Measurements from ENCODE around the gene RBFOX2. TPM values are rescaled to one million over a fixed set of nuclear protein-coding genes. Genes with fewer than 3 reads are reported as not detected.

Gene RBFOX2
- total and polyA plus RNA-seq, 4 donors = 14.2 to 53.6 (median 25.6) TPM

DNA sequence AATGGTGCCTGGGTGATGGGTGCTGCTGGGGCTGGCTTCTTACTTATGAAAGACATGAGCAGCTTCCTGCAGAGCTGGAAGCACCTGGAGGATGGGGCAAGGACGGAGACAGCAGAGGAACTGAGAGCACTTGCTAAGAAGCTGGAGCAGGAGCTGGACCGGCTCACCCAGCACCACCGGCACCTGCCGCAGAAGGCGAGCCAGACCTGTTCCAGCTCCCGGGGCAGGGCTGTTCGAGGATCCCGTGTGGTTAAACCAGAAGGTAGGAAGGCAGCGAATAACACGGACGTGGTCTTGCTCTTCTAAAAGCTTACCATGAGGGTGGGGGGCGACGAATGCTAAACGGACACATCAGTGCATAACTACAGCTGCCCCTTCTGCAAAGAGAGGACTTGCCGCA is 301.7 kb downstream of the RBFOX2 start:
- no peaks in the 10 kb centered on the region for H3K36me3 ChIP-seq (ENCODE audit: control insufficient read depth in 4 of 4, insufficient read depth in 3 of 4, low read depth in 1 of 4, low read length in 3 of 4)
- no peak overlapping the region for H3K27ac ChIP-seq (ENCODE audit: low read depth in 1 of 2, low read length in 2 of 2)
- H3K4me1 ChIP-seq (ENCODE audit: control insufficient read depth in 4 of 4, insufficient read depth in 4 of 4, low read length in 3 of 4) = no peaks in the 10 kb centered on the region
- DNase-seq (ENCODE audit: low spot score) = no peak
- no peaks in the 10 kb centered on the region for H3K27me3 ChIP-seq (ENCODE audit: control insufficient read depth in 4 of 4, insufficient read depth in 4 of 4, low read length in 3 of 4)
- whole genome bisulfite sequencing = 89% methylated on average over 15 of the region's 15 CpGs
- H3K9ac ChIP-seq (ENCODE audit: low read depth in 1 of 2, low read length in 2 of 2) = no peak overlapping the region
- H3K4me3 ChIP-seq (ENCODE audit: low read depth in 1 of 3, low read length in 3 of 3) = no peak overlapping the region
- TF ChIP-seq FOXA2 (IDR thresholded peaks at IDR 0.05) (no peak), HNF4G (IDR thresholded peaks at IDR 0.05) (no peak), RXRA (IDR thresholded peaks at IDR 0.05) (no peak), NR2F2 (IDR thresholded peaks at IDR 0.05) (no peak), SP1 (IDR thresholded peaks at IDR 0.05) (no peak), JUND (IDR thresholded peaks at IDR 0.05) (no peak), YY1 (IDR thresholded peaks at IDR 0.05) (no peak), RAD21 (IDR thresholded peaks at IDR 0.05) (no peak), HNF4A (conservative IDR thresholded peaks at IDR 0.05) (no peak), GABPA (IDR thresholded peaks at IDR 0.05 in 1 of 2, conservative IDR thresholded peaks at IDR 0.05 in 1 of 2) (no peak)
- TF ChIP-seq, protein P1, sequence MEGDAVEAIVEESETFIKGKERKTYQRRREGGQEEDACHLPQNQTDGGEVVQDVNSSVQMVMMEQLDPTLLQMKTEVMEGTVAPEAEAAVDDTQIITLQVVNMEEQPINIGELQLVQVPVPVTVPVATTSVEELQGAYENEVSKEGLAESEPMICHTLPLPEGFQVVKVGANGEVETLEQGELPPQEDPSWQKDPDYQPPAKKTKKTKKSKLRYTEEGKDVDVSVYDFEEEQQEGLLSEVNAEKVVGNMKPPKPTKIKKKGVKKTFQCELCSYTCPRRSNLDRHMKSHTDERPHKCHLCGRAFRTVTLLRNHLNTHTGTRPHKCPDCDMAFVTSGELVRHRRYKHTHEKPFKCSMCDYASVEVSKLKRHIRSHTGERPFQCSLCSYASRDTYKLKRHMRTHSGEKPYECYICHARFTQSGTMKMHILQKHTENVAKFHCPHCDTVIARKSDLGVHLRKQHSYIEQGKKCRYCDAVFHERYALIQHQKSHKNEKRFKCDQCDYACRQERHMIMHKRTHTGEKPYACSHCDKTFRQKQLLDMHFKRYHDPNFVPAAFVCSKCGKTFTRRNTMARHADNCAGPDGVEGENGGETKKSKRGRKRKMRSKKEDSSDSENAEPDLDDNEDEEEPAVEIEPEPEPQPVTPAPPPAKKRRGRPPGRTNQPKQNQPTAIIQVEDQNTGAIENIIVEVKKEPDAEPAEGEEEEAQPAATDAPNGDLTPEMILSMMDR (IDR thresholded peaks at IDR 0.05; ENCODE audit: low read depth, low read length, missing input control) = no peak
- TF ChIP-seq, protein P2, sequence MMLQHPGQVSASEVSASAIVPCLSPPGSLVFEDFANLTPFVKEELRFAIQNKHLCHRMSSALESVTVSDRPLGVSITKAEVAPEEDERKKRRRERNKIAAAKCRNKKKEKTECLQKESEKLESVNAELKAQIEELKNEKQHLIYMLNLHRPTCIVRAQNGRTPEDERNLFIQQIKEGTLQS (IDR thresholded peaks at IDR 0.05) = no peak
- TF ChIP-seq, protein P3, sequence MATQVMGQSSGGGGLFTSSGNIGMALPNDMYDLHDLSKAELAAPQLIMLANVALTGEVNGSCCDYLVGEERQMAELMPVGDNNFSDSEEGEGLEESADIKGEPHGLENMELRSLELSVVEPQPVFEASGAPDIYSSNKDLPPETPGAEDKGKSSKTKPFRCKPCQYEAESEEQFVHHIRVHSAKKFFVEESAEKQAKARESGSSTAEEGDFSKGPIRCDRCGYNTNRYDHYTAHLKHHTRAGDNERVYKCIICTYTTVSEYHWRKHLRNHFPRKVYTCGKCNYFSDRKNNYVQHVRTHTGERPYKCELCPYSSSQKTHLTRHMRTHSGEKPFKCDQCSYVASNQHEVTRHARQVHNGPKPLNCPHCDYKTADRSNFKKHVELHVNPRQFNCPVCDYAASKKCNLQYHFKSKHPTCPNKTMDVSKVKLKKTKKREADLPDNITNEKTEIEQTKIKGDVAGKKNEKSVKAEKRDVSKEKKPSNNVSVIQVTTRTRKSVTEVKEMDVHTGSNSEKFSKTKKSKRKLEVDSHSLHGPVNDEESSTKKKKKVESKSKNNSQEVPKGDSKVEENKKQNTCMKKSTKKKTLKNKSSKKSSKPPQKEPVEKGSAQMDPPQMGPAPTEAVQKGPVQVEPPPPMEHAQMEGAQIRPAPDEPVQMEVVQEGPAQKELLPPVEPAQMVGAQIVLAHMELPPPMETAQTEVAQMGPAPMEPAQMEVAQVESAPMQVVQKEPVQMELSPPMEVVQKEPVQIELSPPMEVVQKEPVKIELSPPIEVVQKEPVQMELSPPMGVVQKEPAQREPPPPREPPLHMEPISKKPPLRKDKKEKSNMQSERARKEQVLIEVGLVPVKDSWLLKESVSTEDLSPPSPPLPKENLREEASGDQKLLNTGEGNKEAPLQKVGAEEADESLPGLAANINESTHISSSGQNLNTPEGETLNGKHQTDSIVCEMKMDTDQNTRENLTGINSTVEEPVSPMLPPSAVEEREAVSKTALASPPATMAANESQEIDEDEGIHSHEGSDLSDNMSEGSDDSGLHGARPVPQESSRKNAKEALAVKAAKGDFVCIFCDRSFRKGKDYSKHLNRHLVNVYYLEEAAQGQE (IDR thresholded peaks at IDR 0.05) = no peak
- H3K9me3 ChIP-seq (ENCODE audit: control insufficient read depth in 4 of 4, low read length in 3 of 4) = no peaks in the 10 kb centered on the region

DNA sequence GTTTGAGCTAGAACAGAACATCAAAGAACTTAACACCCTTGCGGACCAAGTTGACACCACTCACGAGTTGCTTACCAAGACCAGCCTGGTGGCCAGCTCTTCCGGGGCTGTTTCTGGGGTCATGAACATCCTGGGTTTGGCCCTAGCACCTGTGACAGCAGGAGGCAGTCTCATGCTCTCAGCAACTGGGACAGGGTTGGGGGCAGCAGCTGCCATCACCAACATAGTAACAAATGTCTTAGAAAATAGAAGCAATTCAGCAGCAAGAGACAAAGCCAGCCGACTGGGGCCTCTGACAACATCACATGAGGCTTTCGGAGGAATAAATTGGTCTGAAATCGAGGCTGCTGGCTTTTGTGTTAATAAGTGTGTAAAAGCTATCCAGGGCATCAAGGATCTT is 302.2 kb downstream of the RBFOX2 start:
- DNase-seq (ENCODE audit: low spot score) = no peak
- no peak overlapping the region for H3K4me3 ChIP-seq (ENCODE audit: low read depth in 1 of 3, low read length in 3 of 3)
- no peaks in the 10 kb centered on the region for H3K36me3 ChIP-seq (ENCODE audit: control insufficient read depth in 4 of 4, insufficient read depth in 3 of 4, low read depth in 1 of 4, low read length in 3 of 4)
- 91% methylated on average over 6 of the region's 6 CpGs for WGBS
- H3K9ac ChIP-seq (ENCODE audit: low read depth in 1 of 2, low read length in 2 of 2) = no peak overlapping the region
- no peaks in the 10 kb centered on the region for H3K9me3 ChIP-seq (ENCODE audit: control insufficient read depth in 4 of 4, low read length in 3 of 4)
- TF ChIP-seq, protein P4, sequence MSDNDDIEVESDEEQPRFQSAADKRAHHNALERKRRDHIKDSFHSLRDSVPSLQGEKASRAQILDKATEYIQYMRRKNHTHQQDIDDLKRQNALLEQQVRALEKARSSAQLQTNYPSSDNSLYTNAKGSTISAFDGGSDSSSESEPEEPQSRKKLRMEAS (IDR thresholded peaks at IDR 0.05) = no peak
- TF ChIP-seq HNF4G (IDR thresholded peaks at IDR 0.05) = no peak
- no peak for TF ChIP-seq RAD21 (IDR thresholded peaks at IDR 0.05)
- TF ChIP-seq, protein P1 (IDR thresholded peaks at IDR 0.05; ENCODE audit: low read depth, low read length, missing input control) = no peak
- no peak for TF ChIP-seq TAF1 (conservative IDR thresholded peaks at IDR 0.05)
- TF ChIP-seq FOXA2 (IDR thresholded peaks at IDR 0.05) = no peak
- TF ChIP-seq, protein P5, sequence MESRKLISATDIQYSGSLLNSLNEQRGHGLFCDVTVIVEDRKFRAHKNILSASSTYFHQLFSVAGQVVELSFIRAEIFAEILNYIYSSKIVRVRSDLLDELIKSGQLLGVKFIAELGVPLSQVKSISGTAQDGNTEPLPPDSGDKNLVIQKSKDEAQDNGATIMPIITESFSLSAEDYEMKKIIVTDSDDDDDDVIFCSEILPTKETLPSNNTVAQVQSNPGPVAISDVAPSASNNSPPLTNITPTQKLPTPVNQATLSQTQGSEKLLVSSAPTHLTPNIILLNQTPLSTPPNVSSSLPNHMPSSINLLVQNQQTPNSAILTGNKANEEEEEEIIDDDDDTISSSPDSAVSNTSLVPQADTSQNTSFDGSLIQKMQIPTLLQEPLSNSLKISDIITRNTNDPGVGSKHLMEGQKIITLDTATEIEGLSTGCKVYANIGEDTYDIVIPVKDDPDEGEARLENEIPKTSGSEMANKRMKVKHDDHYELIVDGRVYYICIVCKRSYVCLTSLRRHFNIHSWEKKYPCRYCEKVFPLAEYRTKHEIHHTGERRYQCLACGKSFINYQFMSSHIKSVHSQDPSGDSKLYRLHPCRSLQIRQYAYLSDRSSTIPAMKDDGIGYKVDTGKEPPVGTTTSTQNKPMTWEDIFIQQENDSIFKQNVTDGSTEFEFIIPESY (IDR thresholded peaks at IDR 0.05) = no peak
- TF ChIP-seq, protein P3 (IDR thresholded peaks at IDR 0.05) = no peak
- no peak for TF ChIP-seq GABPA (IDR thresholded peaks at IDR 0.05 in 1 of 2, conservative IDR thresholded peaks at IDR 0.05 in 1 of 2)
- no peak for TF ChIP-seq EGR1 (IDR thresholded peaks at IDR 0.05; ENCODE audit: low read depth in 2 of 2)
- no peak overlapping the region for H3K27ac ChIP-seq (ENCODE audit: low read depth in 1 of 2, low read length in 2 of 2)
- no peaks in the 10 kb centered on the region for H3K4me1 ChIP-seq (ENCODE audit: control insufficient read depth in 4 of 4, insufficient read depth in 4 of 4, low read length in 3 of 4)
- H3K27me3 ChIP-seq (ENCODE audit: control insufficient read depth in 4 of 4, insufficient read depth in 4 of 4, low read length in 3 of 4) = no peaks in the 10 kb centered on the region
